Measurements from ENCODE around the gene CAP1. TPM values are rescaled to one million over a fixed set of nuclear protein-coding genes. Genes with fewer than 3 reads are reported as not detected.

The CAP1 gene
- total and polyA plus RNA-seq, 9 donors: 75.3 to 110 (median 81.7) TPM

GRCh38 chr1:40110389-40110788, 69.9 kb downstream of the CAP1 start:
- DNase-seq: no peak
- no peaks in the 10 kb centered on the region for H3K27me3 ChIP-seq (ENCODE audit: control insufficient read depth, insufficient read depth, low read length)
- no peak overlapping the region for H3K4me3 ChIP-seq (ENCODE audit: low read length)
- peaks cover 9% of the 10 kb centered on the region for H3K9me3 ChIP-seq (replicated peaks; ENCODE audit: control insufficient read depth, low read depth, low read length)
- H3K27ac ChIP-seq (ENCODE audit: low read length): no peak overlapping the region
- H3K4me1 ChIP-seq (ENCODE audit: control insufficient read depth, insufficient read depth, low read length): no peaks in the 10 kb centered on the region
- no peaks in the 10 kb centered on the region for H3K36me3 ChIP-seq (ENCODE audit: control insufficient read depth, insufficient read depth, low read length)

- no CpG with 5 or more reads among the region's 3 CpGs for WGBS (ENCODE audit: insufficient coverage)
- Histone ChIP-seq H3K4me1 (ENCODE audit: control insufficient read depth, insufficient read depth, low read length) (no peaks in the 10 kb centered on the region), H3K27me3 (ENCODE audit: control insufficient read depth, insufficient read depth, low read length) (peaks cover 2% of the 10 kb centered on the region), H3K36me3 (ENCODE audit: control insufficient read depth, insufficient read depth, low read length) (no peaks in the 10 kb centered on the region), H3K9me3 (replicated peaks; ENCODE audit: control insufficient read depth, low read depth, low read length) (peaks cover 8% of the 10 kb centered on the region), H3K27ac (ENCODE audit: low read length) (no peak overlapping the region), H3K4me3 (ENCODE audit: low read length) (no peak overlapping the region)
- no peak for DNase-seq
Measured at GRCh38 chr1:40114400-40114799, 73.9 kb downstream of the CAP1 start.

- no peaks in the 10 kb centered on the region for H3K36me3 ChIP-seq (ENCODE audit: control insufficient read depth, insufficient read depth, low read length)
- H3K27me3 ChIP-seq (ENCODE audit: control insufficient read depth, insufficient read depth, low read length): peaks cover 6% of the 10 kb centered on the region
- H3K27ac ChIP-seq (ENCODE audit: low read length): no peak overlapping the region
- 79% methylated on average over 7 of the region's 7 CpGs for WGBS (ENCODE audit: insufficient coverage)
- no peak for DNase-seq
- no peaks in the 10 kb centered on the region for H3K9me3 ChIP-seq (replicated peaks; ENCODE audit: control insufficient read depth, low read depth, low read length)
- H3K4me1 ChIP-seq (ENCODE audit: control insufficient read depth, insufficient read depth, low read length): no peaks in the 10 kb centered on the region
- H3K4me3 ChIP-seq (ENCODE audit: low read length): no peak overlapping the region
Measured at GRCh38 chr1:40120128-40120527, 79.6 kb downstream of the CAP1 start.

Other genes with a start within 250 kb of the CAP1 start
- gene TRIT1, start 157.2 kb upstream of the CAP1 start, total RNA-seq: 19.1 TPM
- 10 to 100 TPM in 7 of 8 donors, 1 to 10 TPM in 1; 9.9 to 20.0 (median 13.9) TPM for gene TRIT1, start 157.2 kb upstream of the CAP1 start, polyA plus RNA-seq (ENCODE audit: insufficient read depth in 1 of 8, insufficient read length in 8 of 8, low replicate concordance in 1 of 8)
- gene MYCL, start 138.8 kb upstream of the CAP1 start, total RNA-seq: 2.4 TPM
- gene MYCL, start 138.8 kb upstream of the CAP1 start, polyA plus RNA-seq (ENCODE audit: insufficient read depth in 1 of 8, insufficient read length in 8 of 8, low replicate concordance in 1 of 8): 1 to 10 TPM; 1.7 to 8.4 (median 3.6) TPM
- gene MFSD2A, start 85.6 kb upstream of the CAP1 start, total RNA-seq: 0.62 TPM
- 1 to 10 TPM in 7 of 8 donors, under 1 TPM in 1; 0.87 to 6.8 (median 1.9) TPM for gene MFSD2A, start 85.6 kb upstream of the CAP1 start, polyA plus RNA-seq (ENCODE audit: insufficient read depth in 1 of 8, insufficient read length in 8 of 8, low replicate concordance in 1 of 8)
- gene PPT1, start 56.5 kb downstream of the CAP1 start, total RNA-seq: 38.9 TPM
- gene PPT1, start 56.5 kb downstream of the CAP1 start, polyA plus RNA-seq (ENCODE audit: insufficient read depth in 1 of 8, insufficient read length in 8 of 8, low replicate concordance in 1 of 8): 10 to 100 TPM; 43.1 to 68.4 (median 47.1) TPM
- gene RLF, start 120.7 kb downstream of the CAP1 start, total RNA-seq: 21.6 TPM
- 10 to 100 TPM; 11.4 to 17.6 (median 14.0) TPM for gene RLF, start 120.7 kb downstream of the CAP1 start, polyA plus RNA-seq (ENCODE audit: insufficient read depth in 1 of 8, insufficient read length in 8 of 8, low replicate concordance in 1 of 8)
- not detected for gene TMCO2, start 207.2 kb downstream of the CAP1 start, total RNA-seq
- gene TMCO2, start 207.2 kb downstream of the CAP1 start, polyA plus RNA-seq (ENCODE audit: insufficient read depth in 1 of 8, insufficient read length in 8 of 8, low replicate concordance in 1 of 8): not detected
- 20.3 TPM for gene ZMPSTE24, start 217.5 kb downstream of the CAP1 start, total RNA-seq
- 10 to 100 TPM; 23.3 to 32.7 (median 25.6) TPM for gene ZMPSTE24, start 217.5 kb downstream of the CAP1 start, polyA plus RNA-seq (ENCODE audit: insufficient read depth in 1 of 8, insufficient read length in 8 of 8, low replicate concordance in 1 of 8)

Measured in muscle of leg (tissue), 11 donors.